Measurements from ENCODE around the gene CRTAC1.

CRTAC1 gene

DNA sequence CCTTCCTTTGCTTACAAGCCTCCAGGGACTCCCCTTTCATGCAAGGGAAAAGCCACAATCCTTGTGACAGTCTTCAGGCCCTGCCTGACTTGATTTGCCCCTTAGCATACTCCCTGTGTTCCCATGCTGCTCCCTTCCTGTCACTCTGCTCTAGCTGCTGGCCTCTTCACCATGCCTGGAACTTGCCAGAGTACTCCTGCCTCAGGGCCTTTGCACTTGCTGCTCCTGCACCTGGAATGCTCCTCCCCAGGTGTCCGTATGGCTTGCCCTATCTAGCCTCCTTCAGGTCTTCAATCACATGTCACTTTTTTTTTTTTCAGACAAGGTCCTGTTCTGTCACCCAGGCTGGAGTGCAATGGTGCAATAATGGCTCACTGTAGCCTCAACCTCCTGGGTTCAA, 203.5 kb downstream of the CRTAC1 start:
- DNase-seq, result no peak

- no peak for DNase-seq
Measured at GRCh38 chr10:97825020-97825760, 205.2 kb downstream of the CRTAC1 start.

DNA sequence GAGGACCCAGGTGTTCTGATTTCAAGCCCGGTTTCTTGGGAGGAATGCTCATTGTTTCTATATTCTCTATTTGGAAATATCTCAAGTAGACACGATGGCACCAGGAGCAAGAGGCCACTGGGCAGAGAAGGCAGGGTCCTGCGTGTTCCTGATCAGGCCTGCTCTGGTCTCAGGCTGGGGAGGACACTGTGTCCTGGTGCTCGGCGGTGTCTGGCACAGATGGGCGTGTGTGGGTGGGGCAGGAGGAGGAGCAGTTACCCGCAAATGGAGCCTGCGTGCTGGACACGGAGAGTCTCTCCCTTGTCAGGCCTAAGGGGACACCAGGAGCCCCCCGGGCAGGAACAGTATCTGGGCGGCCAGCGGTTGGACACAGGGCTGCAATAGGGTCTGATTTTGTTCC, 206.7 kb downstream of the CRTAC1 start:
- DNase-seq, result no peak

DNA sequence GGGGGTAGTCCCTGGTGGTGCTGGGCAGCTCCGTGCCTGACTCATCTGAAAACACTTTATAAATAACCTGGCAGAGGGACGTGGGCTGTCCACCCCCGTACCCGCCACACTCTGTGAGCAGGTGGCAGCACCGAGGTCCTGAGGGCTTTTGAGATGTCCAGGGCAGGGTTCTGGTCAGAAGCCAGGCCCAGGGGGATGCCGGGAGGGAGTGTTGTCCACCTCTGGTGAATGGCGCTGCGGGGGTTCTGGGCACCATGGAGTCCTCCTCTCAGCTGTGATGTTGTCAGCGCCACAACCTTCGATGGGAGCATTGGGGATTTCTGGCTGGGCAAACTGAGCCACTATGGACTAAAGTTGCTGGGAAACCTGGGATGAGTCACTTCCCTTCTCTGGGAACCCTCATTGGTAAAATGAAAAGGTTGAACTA, 208.1 kb downstream of the CRTAC1 start:
- DNase-seq, result no peak

GRCh38 chr10:97821308-97822038, 208.9 kb downstream of the CRTAC1 start:
- DNase-seq, result no peak

DNA sequence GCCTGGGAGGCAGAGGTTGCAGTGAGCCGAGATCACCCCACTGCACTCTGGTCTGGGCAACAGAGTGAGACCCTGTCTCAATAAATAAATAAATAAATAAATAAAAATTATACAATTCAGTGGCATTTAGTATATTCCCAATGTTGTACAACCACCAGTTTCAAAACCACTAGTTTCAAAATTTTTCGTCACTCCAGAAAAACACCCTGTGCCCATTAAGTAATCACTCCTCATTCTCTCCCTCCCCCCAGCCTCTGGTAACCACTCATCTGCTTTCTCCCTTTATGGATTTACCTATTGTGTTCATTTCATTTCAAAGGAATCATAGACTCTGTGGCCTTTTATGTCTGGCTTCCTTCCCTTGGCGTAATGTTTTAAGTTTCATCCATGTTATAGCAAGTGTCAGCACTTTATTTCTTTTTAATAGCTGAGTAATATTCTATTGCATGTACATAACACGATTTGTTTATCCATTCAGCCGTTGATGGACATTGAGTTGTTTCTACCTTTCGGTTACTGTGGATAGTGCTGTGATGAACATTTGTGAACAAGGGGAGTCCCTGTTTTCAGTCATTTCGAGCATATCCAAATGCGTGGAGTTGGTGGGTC, 210.2 kb downstream of the CRTAC1 start:
- no peak for DNase-seq

GRCh38 chr10:97818572-97818971, 211.8 kb downstream of the CRTAC1 start:
- DNase-seq, result no peak

DNA sequence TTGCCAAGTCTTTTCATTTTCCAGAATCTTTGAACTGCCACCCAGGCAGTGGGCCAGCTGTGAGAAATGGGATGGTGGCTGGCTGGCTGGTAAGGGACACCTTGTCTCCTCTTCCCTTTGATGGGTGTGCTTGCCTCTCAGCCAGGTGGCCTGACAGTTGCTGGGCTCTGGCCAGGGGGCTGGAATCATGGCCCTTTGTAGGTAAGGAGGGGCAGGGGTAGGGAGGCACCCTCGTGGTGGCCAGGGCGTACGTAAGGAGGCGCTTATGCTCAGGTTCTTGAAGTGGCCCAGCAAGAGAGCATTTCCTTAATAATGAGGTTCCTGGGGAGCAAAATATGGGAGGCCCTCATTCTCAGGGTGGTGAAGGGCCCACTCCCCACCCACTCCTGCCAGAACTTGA, 213.8 kb downstream of the CRTAC1 start:
- DNase-seq, result no peak
